Subcutaneous adipose tissue (tissue), 4 donors: Measurements from ENCODE around the gene FAM163A. TPM values are rescaled to one million over a fixed set of nuclear protein-coding genes. Genes with fewer than 3 reads are reported as not detected.

Source experiments
- total RNA-seq, 4 donors: library from RNA; depleted of rRNA; stranded (reverse); fragments of >200 nt; gene quantifications; one replicate each; pipeline ENCODE4 v1.1.0, GENCODE V29; 2016
- TF ChIP-seq, protein P1 (sequence below): fragments of 450-650 bp; IDR thresholded peaks from one replicate; pipeline ENCODE4 v1.5.1; 2016; ENCODE audit warnings: low read depth, mild to moderate bottlenecking, control low read depth, antibody characterized with exemption, moderate library complexity

Gene FAM163A
- total RNA-seq, 4 donors from 2014 or later: not detected

DNA sequence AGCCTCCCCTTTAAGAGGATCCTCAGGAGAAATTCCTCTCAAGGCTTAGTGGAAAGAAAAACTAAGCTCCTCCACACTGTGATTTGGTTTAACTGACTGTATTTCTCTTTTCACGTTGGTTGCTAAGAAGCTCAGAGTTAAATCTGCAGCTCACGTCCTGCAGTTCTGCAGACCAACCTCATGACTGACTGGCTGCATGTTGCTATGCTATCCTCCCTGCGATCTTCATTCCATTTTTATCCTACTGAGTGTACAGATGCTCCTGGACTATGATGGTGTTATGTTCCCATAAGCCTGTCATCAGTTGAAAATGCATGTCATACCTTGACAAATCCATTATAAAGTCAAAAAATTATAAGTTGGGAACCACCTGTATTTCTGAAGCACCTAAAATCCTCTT lies 34.6 kb downstream of the FAM163A start:
- TF ChIP-seq, protein P1, sequence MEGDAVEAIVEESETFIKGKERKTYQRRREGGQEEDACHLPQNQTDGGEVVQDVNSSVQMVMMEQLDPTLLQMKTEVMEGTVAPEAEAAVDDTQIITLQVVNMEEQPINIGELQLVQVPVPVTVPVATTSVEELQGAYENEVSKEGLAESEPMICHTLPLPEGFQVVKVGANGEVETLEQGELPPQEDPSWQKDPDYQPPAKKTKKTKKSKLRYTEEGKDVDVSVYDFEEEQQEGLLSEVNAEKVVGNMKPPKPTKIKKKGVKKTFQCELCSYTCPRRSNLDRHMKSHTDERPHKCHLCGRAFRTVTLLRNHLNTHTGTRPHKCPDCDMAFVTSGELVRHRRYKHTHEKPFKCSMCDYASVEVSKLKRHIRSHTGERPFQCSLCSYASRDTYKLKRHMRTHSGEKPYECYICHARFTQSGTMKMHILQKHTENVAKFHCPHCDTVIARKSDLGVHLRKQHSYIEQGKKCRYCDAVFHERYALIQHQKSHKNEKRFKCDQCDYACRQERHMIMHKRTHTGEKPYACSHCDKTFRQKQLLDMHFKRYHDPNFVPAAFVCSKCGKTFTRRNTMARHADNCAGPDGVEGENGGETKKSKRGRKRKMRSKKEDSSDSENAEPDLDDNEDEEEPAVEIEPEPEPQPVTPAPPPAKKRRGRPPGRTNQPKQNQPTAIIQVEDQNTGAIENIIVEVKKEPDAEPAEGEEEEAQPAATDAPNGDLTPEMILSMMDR: no peak

DNA sequence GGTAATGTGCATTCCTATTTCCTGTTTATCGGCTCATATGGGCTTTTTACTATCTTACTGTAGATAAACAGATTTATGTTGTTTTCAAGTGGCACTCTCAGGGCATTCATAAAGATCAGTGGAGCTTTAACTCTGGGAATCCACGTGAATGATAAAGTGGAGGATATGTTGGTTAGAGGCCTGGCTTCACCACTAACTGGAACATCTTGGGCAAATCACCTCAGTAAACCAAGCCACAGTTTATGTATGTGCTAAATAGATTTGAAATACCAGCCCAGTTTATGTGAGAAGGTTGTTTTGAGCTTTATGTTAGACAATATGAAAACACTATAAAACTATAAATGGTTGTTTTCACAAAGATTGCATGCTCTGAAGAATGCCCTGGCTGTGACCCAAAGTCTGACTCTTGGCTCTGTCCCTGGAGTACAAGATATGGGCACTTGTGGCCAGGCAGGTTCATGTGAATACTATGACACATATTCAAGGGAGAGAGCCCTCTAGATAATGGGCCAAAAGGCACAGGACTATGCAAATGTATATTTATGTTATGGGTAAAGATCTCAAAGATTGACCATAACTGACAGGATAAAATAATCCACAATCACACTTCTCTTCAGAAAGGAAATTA lies 36.7 kb downstream of the FAM163A start:
- TF ChIP-seq, protein P1: no peak

DNA sequence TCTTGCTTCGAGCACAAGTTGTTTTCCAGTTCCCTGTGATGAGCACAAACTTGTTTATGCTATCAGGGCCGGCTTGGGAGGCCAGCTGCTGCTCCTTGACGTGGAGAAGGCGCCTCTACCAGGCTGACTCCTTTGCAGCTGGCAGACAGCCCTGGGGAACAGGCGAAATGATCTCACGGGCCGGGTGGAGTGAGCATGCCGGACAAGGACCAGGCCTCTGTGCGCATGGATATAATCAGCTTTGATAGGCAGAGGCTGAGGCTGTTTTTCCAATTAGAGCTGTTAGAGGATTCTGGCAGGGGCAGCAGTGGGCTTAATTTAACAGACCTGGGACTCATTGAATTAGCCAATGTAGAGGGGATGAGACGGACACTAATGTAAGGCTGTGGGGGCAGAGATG lies 38.9 kb downstream of the FAM163A start:
- TF ChIP-seq, protein P1: no peak

DNA sequence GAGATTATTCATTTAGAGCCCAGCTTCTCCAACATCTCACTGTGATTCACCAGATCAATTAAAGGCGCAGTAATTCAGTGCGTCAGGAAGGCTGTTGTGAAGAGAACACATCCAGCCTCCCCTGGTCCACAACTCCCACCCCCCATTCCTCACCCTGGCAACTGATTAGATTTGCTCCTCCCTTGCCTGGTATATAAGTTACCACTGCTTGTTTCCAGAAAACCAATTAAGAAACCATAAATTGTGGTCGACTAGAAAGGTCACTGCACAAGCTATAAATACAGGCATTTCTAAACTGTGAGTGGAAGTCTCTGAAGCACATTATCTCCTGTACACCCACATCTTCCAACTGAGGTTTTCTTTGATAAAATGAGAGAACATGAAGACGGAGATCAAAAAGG lies 41.9 kb downstream of the FAM163A start:
- TF ChIP-seq, protein P1: no peak

DNA sequence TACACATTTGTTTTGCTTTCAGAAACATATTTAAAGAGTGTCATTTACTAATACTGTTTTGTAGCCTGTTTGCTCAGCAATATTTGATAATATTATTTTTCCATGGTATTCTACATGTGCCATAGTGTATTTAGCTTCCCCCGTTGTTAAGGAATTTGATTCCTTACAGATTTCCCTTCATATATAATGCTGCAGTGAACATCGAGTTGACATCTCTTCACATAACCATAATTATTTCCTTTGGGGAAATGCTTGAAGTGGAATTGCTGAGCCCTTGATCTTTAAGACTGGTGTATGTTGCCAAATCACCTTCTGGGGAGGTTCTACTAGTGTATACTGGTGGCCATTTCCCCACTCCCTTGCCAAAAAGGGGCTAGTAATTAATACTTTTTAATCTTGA lies 42.6 kb downstream of the FAM163A start:
- TF ChIP-seq, protein P1: no peak

DNA sequence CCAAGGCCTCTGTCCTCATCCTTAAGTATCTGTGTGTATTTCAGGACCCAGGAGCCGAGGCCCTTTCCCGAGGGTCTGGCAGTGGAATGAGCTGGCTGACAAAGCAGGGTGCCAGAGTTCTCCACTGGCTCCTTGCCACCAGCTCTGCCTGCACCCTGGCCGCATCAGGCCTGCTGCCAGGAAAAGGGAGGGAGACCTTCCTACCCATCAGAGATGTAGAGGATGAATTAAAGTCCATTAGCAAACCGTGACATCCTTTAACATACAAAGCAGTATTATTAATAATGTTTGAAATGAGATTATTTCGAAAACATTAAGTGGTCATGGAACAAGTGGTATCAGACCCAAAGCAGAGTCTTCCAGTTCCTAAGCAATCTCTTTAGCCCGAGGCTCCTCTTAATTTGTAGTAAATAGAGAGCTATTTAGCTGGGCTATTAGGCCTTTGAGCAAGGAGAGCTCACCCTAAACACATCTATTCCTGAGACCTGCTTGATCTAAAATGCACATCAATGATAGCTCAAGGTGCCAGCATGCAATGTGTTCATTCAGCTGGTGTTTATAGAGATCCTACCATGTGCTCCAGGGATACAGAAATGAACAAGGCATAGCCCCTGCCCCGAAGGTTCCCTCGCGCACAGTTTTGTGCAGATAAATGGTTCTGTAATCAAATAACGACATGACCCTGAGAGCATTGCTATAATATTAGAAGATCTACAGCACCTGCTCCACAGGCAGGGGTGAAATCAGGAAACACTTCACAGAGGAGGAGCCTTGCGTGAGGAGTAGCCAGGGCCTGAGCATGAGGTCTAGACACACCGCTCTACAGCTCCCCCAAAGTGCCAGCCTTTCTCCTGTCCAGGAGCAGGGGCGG lies 44.0 kb downstream of the FAM163A start:
- TF ChIP-seq, protein P1: no peak

DNA sequence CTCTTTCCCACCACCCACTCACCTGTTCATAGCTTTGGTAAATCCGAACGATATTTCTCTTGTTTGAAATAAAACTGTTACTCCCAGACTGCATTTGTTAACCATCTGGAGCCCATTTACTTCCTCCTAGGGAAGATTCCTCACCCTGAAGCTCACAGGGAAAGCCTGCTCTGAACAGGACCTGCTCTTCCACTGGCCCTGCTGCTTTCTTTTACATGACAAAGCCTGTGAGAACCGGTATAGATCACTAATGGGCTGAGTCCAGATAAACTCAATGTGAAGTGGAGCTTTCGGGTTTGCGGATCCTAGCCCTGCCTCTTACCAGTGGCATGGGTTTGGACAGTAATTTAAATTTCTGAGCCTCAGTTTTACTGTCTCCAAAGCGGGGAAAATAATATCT lies 45.2 kb downstream of the FAM163A start:
- TF ChIP-seq, protein P1: no peak
